HepG2 (cell line): ENCODE measurements around the gene MED4. TPM values are rescaled to one million over a fixed set of nuclear protein-coding genes. Genes with fewer than 3 reads are reported as not detected.

Experiments
- ATAC-seq: fragments of 200-7000 bp; cut with Tn5 transposase; 3 replicates; pipeline ENCODE4 v1.9.1; 2020; ENCODE audit warnings: mild to moderate bottlenecking, moderate library complexity
- BruUV-seq: library from RNA; stranded (reverse); fragments of 400-500 nt; replicated peaks from 2 replicates; lab custom pipeline; 2021; lab: Mats Ljungman, UMichigan
- CTCF ChIA-PET: fragments of 300-600 bp; formaldehyde crosslinking; extraction: SDS; loops from one replicate; lab custom pipeline; 2021; ENCODE audit warnings: low total read pairs, inconsistent platforms, low intra/inter-chr PET ratio; lab: Yijun Ruan, JAX
- POLR2A ChIA-PET: fragments of 350-600 bp; sonication (Branson Sonifier 250); formaldehyde crosslinking; loops from one replicate; lab custom pipeline; 2020; ENCODE audit warnings: antibody characterized with exemption, inconsistent platforms; lab: Yijun Ruan, JAX
- DNase-seq: peaks from one replicate; pipeline ENCODE4 v3.0.0-alpha.2; 2015; ENCODE audit warnings: low spot score
- FAIRE-seq: peaks from 3 replicates; lab custom pipeline; 2011; peaks lifted over from hg19 to GRCh38; lab: Jason Lieb, UNC
- H2AFZ ChIP-seq: one replicate; pipeline ENCODE4 v1.6.1; 2011; ENCODE audit warnings: low read length, inconsistent platforms
- H3K27ac ChIP-seq: fragments of 300-600 bp; 3 replicates; pipeline ENCODE4 v1.8.0; 2011; ENCODE audit warnings: mixed run types, mild to moderate bottlenecking, mixed read lengths, low read length, inconsistent platforms; ENCODE audit not compliant: insufficient read depth; ENCODE audit errors: extremely low read length
- H3K27me3 ChIP-seq, 2 experiments: fragments of 200-600 bp in 1 of 2; 2 replicates in 1 of 2; 3 replicates in 1 of 2; pipeline versions ENCODE4 v1.6.0 to v1.8.0; 2011; ENCODE audit warnings: low read length in 2 of 2, mild to moderate bottlenecking in 2 of 2, moderate library complexity in 2 of 2, inconsistent platforms in 1 of 2; ENCODE audit not compliant: insufficient read depth in 2 of 2, control insufficient read depth in 1 of 2
- H3K36me3 ChIP-seq, 2 experiments: fragments of 200-600 bp in 1 of 2; replicated peaks in 1 of 2; 2 replicates in 1 of 2; 3 replicates in 1 of 2; pipeline versions ENCODE4 v1.5.1 to v1.8.0; 2011; ENCODE audit warnings: low read length in 2 of 2, inconsistent platforms in 1 of 2; ENCODE audit not compliant: insufficient read depth in 2 of 2, control insufficient read depth in 1 of 2
- H3K4me1 ChIP-seq: 2 replicates; pipeline ENCODE4 v1.5.1; 2012; ENCODE audit warnings: low read length, inconsistent platforms; ENCODE audit not compliant: insufficient read depth
- H3K4me2 ChIP-seq: 2 replicates; pipeline ENCODE4 v1.6.0; 2011; ENCODE audit warnings: low read depth, low read length, inconsistent platforms
- H3K4me3 ChIP-seq, 3 experiments: fragments of 200-600 bp in 1 of 3; sonication (generic), shearing (Covaris generic) in 1 of 3; replicated peaks in 1 of 3; 2 replicates each; pipeline ENCODE4 v1.5.1; 2011 to 2016; ENCODE audit warnings: low read length in 3 of 3, inconsistent platforms in 2 of 3, low read depth in 2 of 3, mild to moderate bottlenecking in 2 of 3, control low read depth in 1 of 3, mixed read lengths in 1 of 3; ENCODE audit not compliant: insufficient read depth in 1 of 3
- H3K79me2 ChIP-seq: one replicate; pipeline ENCODE4 v1.6.1; 2011; ENCODE audit warnings: low read length, inconsistent platforms; ENCODE audit not compliant: insufficient read depth
- H3K9ac ChIP-seq: 2 replicates; pipeline ENCODE4 v1.6.0; 2011; ENCODE audit warnings: mild to moderate bottlenecking, low read depth, low read length, inconsistent platforms; ENCODE audit not compliant: insufficient read depth
- H3K9me3 ChIP-seq: 2 replicates; pipeline ENCODE4 v1.5.1; 2012; ENCODE audit warnings: mild to moderate bottlenecking, low read length
- H4K20me1 ChIP-seq: 2 replicates; pipeline ENCODE4 v1.6.0; 2011; ENCODE audit warnings: inconsistent platforms, mild to moderate bottlenecking, low read length, moderate library complexity; ENCODE audit not compliant: insufficient read depth
- KAT7 ChIP-seq: IDR thresholded peaks from 2 replicates; pipeline ENCODE4 v1.6.1; 2018; ENCODE audit warnings: borderline replicate concordance, missing compliant biosample characterization
- MAF1 ChIP-seq: sonication (generic); formaldehyde crosslinking; IDR thresholded peaks from 2 replicates; pipeline ENCODE4 v1.5.0; 2020; ENCODE audit warnings: missing genetic modification reagents, borderline replicate concordance
- MTF2 ChIP-seq: sonication (generic); formaldehyde crosslinking; IDR thresholded peaks from 2 replicates; pipeline ENCODE4 v1.5.0; 2020; ENCODE audit warnings: missing genetic modification reagents, borderline replicate concordance
- NONO ChIP-seq, 2 experiments: fragments of 450-650 bp in 1 of 2; sonication (generic) in 1 of 2; formaldehyde crosslinking in 1 of 2; IDR thresholded peaks in 1 of 2; conservative IDR thresholded peaks in 1 of 2; 2 replicates each; pipeline versions ENCODE4 v1.6.1 to v1.8.0; 2017 to 2022; ENCODE audit warnings: mild to moderate bottlenecking in 1 of 2, missing genetic modification reagents in 1 of 2, moderate library complexity in 1 of 2
- PITX1 ChIP-seq: sonication (generic); formaldehyde crosslinking; IDR thresholded peaks from 2 replicates; pipeline ENCODE4 v1.5.1; 2020; ENCODE audit warnings: mild to moderate bottlenecking, missing genetic modification reagents
- SIX1 ChIP-seq: sonication (generic); formaldehyde crosslinking; IDR thresholded peaks from 2 replicates; pipeline ENCODE4 v1.4.0; 2020; ENCODE audit warnings: missing genetic modification reagents, borderline replicate concordance
- YEATS4 ChIP-seq: sonication (generic); formaldehyde crosslinking; IDR thresholded peaks from 2 replicates; pipeline ENCODE4 v1.4.0; 2020; ENCODE audit warnings: missing genetic modification reagents, borderline replicate concordance
- ZNF17 ChIP-seq: sonication (generic); formaldehyde crosslinking; IDR thresholded peaks from 2 replicates; pipeline ENCODE4 v1.5.0; 2020; ENCODE audit warnings: mild to moderate bottlenecking, missing genetic modification reagents
- ZNF335 ChIP-seq: sonication (generic); formaldehyde crosslinking; IDR thresholded peaks from 2 replicates; pipeline ENCODE4 v1.4.0; 2020; ENCODE audit warnings: missing genetic modification reagents
- ZNF670 ChIP-seq: sonication (generic); formaldehyde crosslinking; IDR thresholded peaks from 2 replicates; pipeline ENCODE4 v1.8.0; 2022; ENCODE audit warnings: mild to moderate bottlenecking, missing genetic modification reagents, borderline replicate concordance
- ZNF703 ChIP-seq: sonication (generic); formaldehyde crosslinking; IDR thresholded peaks from 2 replicates; pipeline ENCODE4 v1.5.1; 2020; ENCODE audit warnings: missing genetic modification reagents, mild to moderate bottlenecking, moderate library complexity, borderline replicate concordance
- WGBS: methylation state at CpG from one replicate; pipeline ENCODE4 v1.1.6; 2017; ENCODE audit warnings: low lambda C conversion rate; 5-methylcytosine and 5-hydroxymethylcytosine counted together
- in situ Hi-C: cut with HindIII; loops from 2 replicates; pipeline ENCODE4 v1.10.0; 2017; ENCODE audit warnings: low pct_unique_long_range_greater_than_20kb; ENCODE audit not compliant: extremely low pct_ligation_motif_present
- intact Hi-C: fragments of 100-400 bp; cut with micrococcal nuclease; formaldehyde crosslinking; loops from one replicate; pipeline ENCODE4 v1.10.0; 2022; ENCODE audit not compliant: unreplicated experiment
- polyA plus RNA-seq, 8 experiments: library from polyadenylated mRNA; depleted of rRNA in 3 of 8; stranded (reverse) in 7 of 8; unstranded in 1 of 8; fragments of >200 nt; fragmentation: Illumina TruSeq in 4 of 8; extraction: Trizol in 4 of 8; gene quantifications; 2 replicates each; pipeline versions ENCODE4 v1.2.1 to v1.2.3, GENCODE V29; 2011 to 2016; ENCODE audit warnings: low read depth in 4 of 8, missing spikeins in 1 of 8, mixed read lengths in 1 of 8; ENCODE audit not compliant: insufficient read depth in 1 of 8
- total RNA-seq, 5 experiments: library from RNA; depleted of rRNA; stranded (reverse); fragments of >200 nt; fragmentation: Illumina TruSeq; extraction: Trizol; gene quantifications; 2 replicates each; pipeline ENCODE4 v1.2.3, GENCODE V29; 2016; ENCODE audit warnings: low read depth in 1 of 5
- TF ChIP-seq, protein P1 (sequence below): sonication (generic); formaldehyde crosslinking; IDR thresholded peaks from 2 replicates; pipeline ENCODE4 v1.4.0; 2020; ENCODE audit warnings: missing genetic modification reagents
- TF ChIP-seq, protein P2 (sequence below), 2 experiments: fragments of 450-650 bp in 1 of 2; sonication (generic) in 1 of 2; formaldehyde crosslinking; IDR thresholded peaks; 2 replicates each; pipeline versions ENCODE4 v1.5.0 to v1.8.0; 2020 to 2022; ENCODE audit warnings: mild to moderate bottlenecking in 1 of 2, missing genetic modification reagents in 1 of 2

MED4 gene
- total and polyA plus RNA-seq, 2 of the 13 experiments (the other 11 are each of a cell fraction or from before 2014, with no cell fraction given) = 49.4 to 57.8 TPM

DNA sequence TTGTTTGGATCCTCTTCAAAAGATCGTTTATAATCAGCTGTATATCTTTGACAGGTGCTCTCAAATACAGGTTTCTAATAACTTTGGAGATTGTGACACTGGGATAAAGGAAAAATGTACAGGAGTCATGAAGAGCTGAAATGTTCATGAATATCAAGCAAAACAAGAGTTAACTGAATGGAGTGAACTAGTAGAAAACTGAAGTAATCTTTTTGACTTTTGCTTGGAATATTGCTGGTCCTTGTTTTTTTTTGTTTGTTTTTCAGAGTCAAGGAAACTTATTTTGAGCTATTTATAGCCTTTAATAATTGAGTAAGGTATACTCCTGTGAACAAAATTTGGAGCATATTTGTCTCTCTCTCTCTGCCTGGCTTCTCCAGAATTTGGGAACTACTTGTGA lies 25.3 kb downstream of the MED4 start:
- intact Hi-C loops (loop anchor here (2.0 kb wide), 1 partner anchor 271 kb away; no protein-coding TSS in a partner anchor), in situ Hi-C loops (no loop called here)
- DNase-seq = no peak
- no peak overlapping the region for H3K27ac ChIP-seq
- no peaks in the 10 kb centered on the region for H4K20me1 ChIP-seq
- H3K36me3 ChIP-seq = peaks cover 23 to 56% of the 10 kb centered on the region in 2 experiments
- POLR2A ChIA-PET = no interaction called here
- H3K79me2 ChIP-seq = no peaks in the 10 kb centered on the region
- FAIRE-seq = no peak
- peaks cover 19% of the 10 kb centered on the region for H3K9me3 ChIP-seq
- no peak for ATAC-seq
- no peak overlapping the region for H2AFZ ChIP-seq
- no peak overlapping the region for H3K4me2 ChIP-seq
- peaks cover 15% of the 10 kb centered on the region for H3K4me1 ChIP-seq
- no TSS peak for BruUV-seq
- no peak overlapping the region for H3K4me3 ChIP-seq
- no peak overlapping the region for H3K9ac ChIP-seq
- TF ChIP-seq YEATS4 (no peak), NONO (IDR thresholded peaks at IDR 0.05) (no peak), NONO (CRISPR knock-in tag; conservative IDR thresholded peaks at IDR 0.05) (no peak), ZNF703 (CRISPR knock-in tag) (no peak), MAF1 (CRISPR knock-in tag) (no peak), MTF2 (no peak), KAT7 (CRISPR knock-in tag) (no peak), ZNF17 (CRISPR knock-in tag) (no peak), ZNF335 (no peak), SIX1 (CRISPR knock-in tag) (no peak), ZNF670 (CRISPR knock-in tag) (no peak), PITX1 (CRISPR knock-in tag) (no peak)
- TF ChIP-seq, protein P1, sequence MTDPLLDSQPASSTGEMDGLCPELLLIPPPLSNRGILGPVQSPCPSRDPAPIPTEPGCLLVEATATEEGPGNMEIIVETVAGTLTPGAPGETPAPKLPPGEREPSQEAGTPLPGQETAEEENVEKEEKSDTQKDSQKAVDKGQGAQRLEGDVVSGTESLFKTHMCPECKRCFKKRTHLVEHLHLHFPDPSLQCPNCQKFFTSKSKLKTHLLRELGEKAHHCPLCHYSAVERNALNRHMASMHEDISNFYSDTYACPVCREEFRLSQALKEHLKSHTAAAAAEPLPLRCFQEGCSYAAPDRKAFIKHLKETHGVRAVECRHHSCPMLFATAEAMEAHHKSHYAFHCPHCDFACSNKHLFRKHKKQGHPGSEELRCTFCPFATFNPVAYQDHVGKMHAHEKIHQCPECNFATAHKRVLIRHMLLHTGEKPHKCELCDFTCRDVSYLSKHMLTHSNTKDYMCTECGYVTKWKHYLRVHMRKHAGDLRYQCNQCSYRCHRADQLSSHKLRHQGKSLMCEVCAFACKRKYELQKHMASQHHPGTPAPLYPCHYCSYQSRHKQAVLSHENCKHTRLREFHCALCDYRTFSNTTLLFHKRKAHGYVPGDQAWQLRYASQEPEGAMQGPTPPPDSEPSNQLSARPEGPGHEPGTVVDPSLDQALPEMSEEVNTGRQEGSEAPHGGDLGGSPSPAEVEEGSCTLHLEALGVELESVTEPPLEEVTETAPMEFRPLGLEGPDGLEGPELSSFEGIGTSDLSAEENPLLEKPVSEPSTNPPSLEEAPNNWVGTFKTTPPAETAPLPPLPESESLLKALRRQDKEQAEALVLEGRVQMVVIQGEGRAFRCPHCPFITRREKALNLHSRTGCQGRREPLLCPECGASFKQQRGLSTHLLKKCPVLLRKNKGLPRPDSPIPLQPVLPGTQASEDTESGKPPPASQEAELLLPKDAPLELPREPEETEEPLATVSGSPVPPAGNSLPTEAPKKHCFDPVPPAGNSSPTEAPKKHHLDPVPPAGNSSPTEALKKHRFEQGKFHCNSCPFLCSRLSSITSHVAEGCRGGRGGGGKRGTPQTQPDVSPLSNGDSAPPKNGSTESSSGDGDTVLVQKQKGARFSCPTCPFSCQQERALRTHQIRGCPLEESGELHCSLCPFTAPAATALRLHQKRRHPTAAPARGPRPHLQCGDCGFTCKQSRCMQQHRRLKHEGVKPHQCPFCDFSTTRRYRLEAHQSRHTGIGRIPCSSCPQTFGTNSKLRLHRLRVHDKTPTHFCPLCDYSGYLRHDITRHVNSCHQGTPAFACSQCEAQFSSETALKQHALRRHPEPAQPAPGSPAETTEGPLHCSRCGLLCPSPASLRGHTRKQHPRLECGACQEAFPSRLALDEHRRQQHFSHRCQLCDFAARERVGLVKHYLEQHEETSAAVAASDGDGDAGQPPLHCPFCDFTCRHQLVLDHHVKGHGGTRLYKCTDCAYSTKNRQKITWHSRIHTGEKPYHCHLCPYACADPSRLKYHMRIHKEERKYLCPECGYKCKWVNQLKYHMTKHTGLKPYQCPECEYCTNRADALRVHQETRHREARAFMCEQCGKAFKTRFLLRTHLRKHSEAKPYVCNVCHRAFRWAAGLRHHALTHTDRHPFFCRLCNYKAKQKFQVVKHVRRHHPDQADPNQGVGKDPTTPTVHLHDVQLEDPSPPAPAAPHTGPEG (CRISPR knock-in tag) = no peak
- TF ChIP-seq, protein P2, sequence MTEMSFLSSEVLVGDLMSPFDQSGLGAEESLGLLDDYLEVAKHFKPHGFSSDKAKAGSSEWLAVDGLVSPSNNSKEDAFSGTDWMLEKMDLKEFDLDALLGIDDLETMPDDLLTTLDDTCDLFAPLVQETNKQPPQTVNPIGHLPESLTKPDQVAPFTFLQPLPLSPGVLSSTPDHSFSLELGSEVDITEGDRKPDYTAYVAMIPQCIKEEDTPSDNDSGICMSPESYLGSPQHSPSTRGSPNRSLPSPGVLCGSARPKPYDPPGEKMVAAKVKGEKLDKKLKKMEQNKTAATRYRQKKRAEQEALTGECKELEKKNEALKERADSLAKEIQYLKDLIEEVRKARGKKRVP (CRISPR knock-in tag; IDR thresholded peaks at IDR 0.05) = no peak
- no peaks in the 10 kb centered on the region for H3K27me3 ChIP-seq
- CTCF ChIA-PET = no interaction called here
- WGBS = 93% methylated on average over 1 of the region's 1 CpG
